Prostate gland (tissue), 2 donors: ENCODE measurements around the gene XPR1.

Experiments
- CTCF ChIP-seq, 4 experiments: fragments of 200-600 bp in 2 of 4; fragments of 450-650 bp in 2 of 4; sonication (generic) in 2 of 4; IDR thresholded peaks; 1 replicate in 3 of 4; 2 replicates in 1 of 4; pipeline ENCODE4 v1.5.1; 2016 to 2019; ENCODE audit warnings: antibody characterized with exemption in 4 of 4, mild to moderate bottlenecking in 2 of 4, moderate library complexity in 2 of 4
- POLR2A ChIP-seq: fragments of 450-650 bp; IDR thresholded peaks from one replicate; pipeline ENCODE4 v1.6.1; 2016; ENCODE audit warnings: antibody characterized with exemption, mild to moderate bottlenecking

GRCh38 chr1:180769889-180770288 lies 138.1 kb downstream of the XPR1 start:
- TF ChIP-seq CTCF (IDR thresholded peaks at IDR 0.05), result no peak
- TF ChIP-seq POLR2A, result no peak
